Gastroesophageal sphincter (tissue), 4 donors: ENCODE measurements around the gene TMCO4. TPM values are rescaled to one million over a fixed set of nuclear protein-coding genes. Genes with fewer than 3 reads are reported as not detected.

Source experiments
- ATAC-seq: fragments of 150-250 bp; one replicate; pipeline ENCODE4 v1.9.1; 2016; ENCODE audit warnings: mild to moderate bottlenecking, moderate library complexity
- H3K27ac ChIP-seq, 4 donors: fragments of 200-600 bp; sonication (generic) in 3 of 4; 1 replicate in 3 of 4; 2 replicates in 1 of 4; pipeline ENCODE4 v1.5.1; 2016 to 2019
- H3K27me3 ChIP-seq: fragments of 200-600 bp; sonication (generic); one replicate; pipeline ENCODE4 v1.5.1; 2019
- H3K36me3 ChIP-seq, 2 donors: fragments of 200-600 bp; sonication (generic); one replicate each; pipeline ENCODE4 v1.5.1; 2019; ENCODE audit warnings: control low read depth in 1 of 2
- H3K4me1 ChIP-seq, 3 donors: fragments of 200-600 bp; sonication (generic); 1 replicate in 2 of 3; 2 replicates in 1 of 3; pipeline ENCODE4 v1.5.1; 2016 to 2019; ENCODE audit warnings: control low read depth in 2 of 3
- H3K4me3 ChIP-seq, 2 donors: fragments of 200-600 bp; sonication (generic); one replicate each; pipeline ENCODE4 v1.5.1; 2019; ENCODE audit warnings: mild to moderate bottlenecking in 1 of 2, moderate library complexity in 1 of 2
- H3K9me3 ChIP-seq, 3 donors: fragments of 200-600 bp; sonication (generic); one replicate each; pipeline ENCODE4 v1.5.1; 2017 to 2019; ENCODE audit warnings: control low read depth in 2 of 3
- EP300 ChIP-seq: sonication (generic); formaldehyde crosslinking; IDR thresholded peaks from one replicate; pipeline ENCODE4 v1.6.1; 2017; ENCODE audit warnings: antibody characterized with exemption, mild to moderate bottlenecking
- POLR2A ChIP-seq, 2 donors: fragments of 450-650 bp; IDR thresholded peaks; one replicate each; pipeline ENCODE4 v1.6.1; 2017; ENCODE audit warnings: antibody characterized with exemption in 2 of 2, mild to moderate bottlenecking in 2 of 2, moderate library complexity in 1 of 2
- POLR2AphosphoS5 ChIP-seq: sonication (generic); formaldehyde crosslinking; IDR thresholded peaks from one replicate; pipeline ENCODE4 v1.6.1; 2017; ENCODE audit warnings: antibody characterized with exemption
- WGBS, 2 donors: methylation state at CpG; one replicate each; pipeline ENCODE4 v1.1.5; 2018; ENCODE audit warnings: low coverage in 1 of 2; 5-methylcytosine and 5-hydroxymethylcytosine counted together
- total RNA-seq, 4 donors: library from RNA; depleted of rRNA; stranded (reverse); fragments of >200 nt; gene quantifications; one replicate each; pipeline ENCODE4 v1.1.0, GENCODE V29; 2016
- TF ChIP-seq, protein P1 (sequence below), 4 experiments: fragments of 200-600 bp in 2 of 4; fragments of 450-650 bp in 2 of 4; sonication (generic) in 1 of 4; IDR thresholded peaks; one replicate each; pipeline ENCODE4 v1.5.1; 2017 to 2019; ENCODE audit warnings: antibody characterized with exemption in 4 of 4, mild to moderate bottlenecking in 2 of 4, moderate library complexity in 2 of 4

Gene TMCO4
- total RNA-seq, 4 donors from 2014 or later: 18.1 to 36.9 (median 24.5) TPM

DNA sequence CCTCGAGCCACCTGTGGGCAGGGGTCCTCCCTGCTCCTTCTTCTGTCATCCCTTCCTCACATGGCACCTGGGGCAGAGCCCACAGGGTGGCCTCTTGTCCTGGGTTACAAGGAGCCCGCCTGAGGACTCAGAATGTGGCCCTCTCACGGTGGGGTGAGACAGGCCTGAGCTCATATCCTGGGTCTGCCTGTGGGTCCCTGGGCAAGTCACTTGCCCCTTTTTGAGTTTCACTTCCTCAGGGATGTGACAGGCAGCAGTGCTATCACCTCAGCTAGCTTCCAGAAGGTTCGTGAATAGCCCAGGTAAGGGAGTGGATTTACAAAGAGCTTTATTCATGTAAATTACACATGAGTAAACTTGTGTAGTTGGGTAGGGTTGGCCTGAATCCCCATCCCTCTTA is 101.5 kb downstream of the TMCO4 start:
- no peak for ATAC-seq
- H3K27me3 ChIP-seq: no peaks in the 10 kb centered on the region
- WGBS, 2 donors: 71% methylated on average over 1 of the region's 4 CpGs; no CpG with 5 or more reads in 1 of the 2 donors
- H3K27ac ChIP-seq: no peak overlapping the region
- H3K9me3 ChIP-seq: no peaks in the 10 kb centered on the region
- peaks cover 0 to 78% of the 10 kb centered on the region in 2 donors for H3K36me3 ChIP-seq
- H3K4me3 ChIP-seq: no peak overlapping the region
- no peak for TF ChIP-seq POLR2AphosphoS5
- TF ChIP-seq, protein P1, sequence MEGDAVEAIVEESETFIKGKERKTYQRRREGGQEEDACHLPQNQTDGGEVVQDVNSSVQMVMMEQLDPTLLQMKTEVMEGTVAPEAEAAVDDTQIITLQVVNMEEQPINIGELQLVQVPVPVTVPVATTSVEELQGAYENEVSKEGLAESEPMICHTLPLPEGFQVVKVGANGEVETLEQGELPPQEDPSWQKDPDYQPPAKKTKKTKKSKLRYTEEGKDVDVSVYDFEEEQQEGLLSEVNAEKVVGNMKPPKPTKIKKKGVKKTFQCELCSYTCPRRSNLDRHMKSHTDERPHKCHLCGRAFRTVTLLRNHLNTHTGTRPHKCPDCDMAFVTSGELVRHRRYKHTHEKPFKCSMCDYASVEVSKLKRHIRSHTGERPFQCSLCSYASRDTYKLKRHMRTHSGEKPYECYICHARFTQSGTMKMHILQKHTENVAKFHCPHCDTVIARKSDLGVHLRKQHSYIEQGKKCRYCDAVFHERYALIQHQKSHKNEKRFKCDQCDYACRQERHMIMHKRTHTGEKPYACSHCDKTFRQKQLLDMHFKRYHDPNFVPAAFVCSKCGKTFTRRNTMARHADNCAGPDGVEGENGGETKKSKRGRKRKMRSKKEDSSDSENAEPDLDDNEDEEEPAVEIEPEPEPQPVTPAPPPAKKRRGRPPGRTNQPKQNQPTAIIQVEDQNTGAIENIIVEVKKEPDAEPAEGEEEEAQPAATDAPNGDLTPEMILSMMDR (IDR thresholded peaks at IDR 0.05): no peak
- no peak for TF ChIP-seq POLR2A (IDR thresholded peaks at IDR 0.05)
- TF ChIP-seq EP300: no peak
- no peaks in the 10 kb centered on the region for H3K4me1 ChIP-seq

DNA sequence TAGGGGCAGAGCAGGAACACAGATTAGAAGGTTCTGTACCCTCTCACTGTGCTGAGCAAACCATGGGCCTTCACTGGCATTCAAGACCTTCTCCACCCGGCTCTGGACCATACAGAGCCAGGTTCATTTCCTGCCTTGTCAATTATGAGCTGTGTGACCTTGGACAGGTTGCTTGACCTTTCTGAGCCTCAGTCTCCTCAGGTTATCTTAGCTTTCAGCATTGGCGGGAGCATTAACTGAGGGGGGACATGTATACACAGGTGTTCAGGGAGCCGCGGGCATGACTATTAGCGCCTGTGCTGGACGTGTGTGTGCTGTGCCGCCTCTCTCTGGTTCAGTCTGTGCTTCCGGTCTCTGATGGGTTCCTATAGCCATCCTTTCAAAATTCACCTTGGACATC is 102.9 kb downstream of the TMCO4 start:
- Histone ChIP-seq H3K4me3 (no peak overlapping the region), H3K27me3 (no peaks in the 10 kb centered on the region), H3K36me3 (peaks cover 0 to 90% of the 10 kb centered on the region in 2 donors), H3K9me3 (no peaks in the 10 kb centered on the region), H3K4me1 (no peaks in the 10 kb centered on the region), H3K27ac (no peak overlapping the region)
- TF ChIP-seq, protein P1 (IDR thresholded peaks at IDR 0.05): no peak
- TF ChIP-seq EP300 (no peak), POLR2A (IDR thresholded peaks at IDR 0.05) (no peak), POLR2AphosphoS5 (no peak)
- no peak for ATAC-seq
- WGBS, 2 donors: 82 to 100% methylated on average over 1 to 7 of the region's 8 CpGs

DNA sequence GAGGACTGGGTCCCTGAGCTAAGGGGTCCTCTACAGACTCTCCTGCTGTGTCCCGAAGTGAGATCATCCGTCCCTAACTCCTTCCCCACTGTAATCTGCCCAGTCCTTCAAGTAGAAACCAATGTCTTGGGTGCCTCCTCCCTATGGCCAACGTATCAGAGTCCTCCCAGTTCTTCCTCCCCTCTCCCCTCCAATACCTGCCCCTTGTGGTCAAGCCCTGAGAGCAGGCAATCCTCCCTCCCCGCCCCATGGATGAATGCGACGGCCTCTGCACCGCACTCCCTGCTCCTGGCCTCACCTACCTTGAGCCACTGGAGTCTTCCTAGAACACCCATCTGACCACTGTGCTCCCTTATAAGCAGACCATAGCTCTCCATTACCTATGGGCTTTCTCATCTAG is 103.9 kb downstream of the TMCO4 start:
- 83% methylated on average over 7 of the region's 7 CpGs; no CpG with 5 or more reads in 1 of the 2 donors for WGBS, 2 donors
- H3K4me3 ChIP-seq: no peak overlapping the region
- no peaks in the 10 kb centered on the region for H3K4me1 ChIP-seq

DNA sequence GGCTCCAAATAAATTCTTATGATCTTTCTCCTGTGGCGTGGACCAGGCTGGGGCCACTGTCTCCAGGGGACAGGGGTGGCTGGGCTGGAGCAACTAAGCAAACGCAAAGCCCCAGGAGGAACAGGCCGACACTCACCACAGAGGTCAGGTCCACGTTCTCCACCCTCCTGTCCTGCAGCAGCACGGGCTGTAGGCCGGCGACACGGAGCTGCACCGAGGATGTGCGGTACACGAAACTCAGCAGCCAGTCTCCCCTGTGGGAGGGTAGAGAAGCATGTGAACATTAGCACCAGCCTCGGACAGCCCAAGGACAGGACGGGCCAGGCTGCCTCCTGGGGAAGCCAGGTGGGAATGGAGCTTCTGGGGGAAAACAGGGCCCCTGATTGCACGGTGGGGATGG is 105.4 kb downstream of the TMCO4 start:
- Histone ChIP-seq H3K27ac (no peak overlapping the region), H3K9me3 (no peaks in the 10 kb centered on the region), H3K27me3 (no peaks in the 10 kb centered on the region), H3K4me3 (no peak overlapping the region), H3K36me3 (peaks cover 0 to 93% of the 10 kb centered on the region in 2 donors), H3K4me1 (no peaks in the 10 kb centered on the region)
- TF ChIP-seq, protein P1 (IDR thresholded peaks at IDR 0.05): no peak
- TF ChIP-seq EP300: no peak
- no peak for TF ChIP-seq POLR2AphosphoS5
- no peak for TF ChIP-seq POLR2A (IDR thresholded peaks at IDR 0.05)
- no peak for ATAC-seq
- 60 to 90% methylated on average over 1 to 4 of the region's 14 CpGs for whole genome bisulfite sequencing, 2 donors

More for the DNA sequence above, 103.9 kb downstream of the TMCO4 start:
- ATAC-seq: no peak
- peaks cover 0 to 93% of the 10 kb centered on the region in 2 donors for H3K36me3 ChIP-seq
- H3K27me3 ChIP-seq: no peaks in the 10 kb centered on the region
- TF ChIP-seq POLR2AphosphoS5: no peak
- TF ChIP-seq EP300: no peak
- TF ChIP-seq, protein P1 (IDR thresholded peaks at IDR 0.05): no peak
- TF ChIP-seq POLR2A (IDR thresholded peaks at IDR 0.05): no peak
- H3K27ac ChIP-seq: no peak overlapping the region
- H3K9me3 ChIP-seq: no peaks in the 10 kb centered on the region

DNA sequence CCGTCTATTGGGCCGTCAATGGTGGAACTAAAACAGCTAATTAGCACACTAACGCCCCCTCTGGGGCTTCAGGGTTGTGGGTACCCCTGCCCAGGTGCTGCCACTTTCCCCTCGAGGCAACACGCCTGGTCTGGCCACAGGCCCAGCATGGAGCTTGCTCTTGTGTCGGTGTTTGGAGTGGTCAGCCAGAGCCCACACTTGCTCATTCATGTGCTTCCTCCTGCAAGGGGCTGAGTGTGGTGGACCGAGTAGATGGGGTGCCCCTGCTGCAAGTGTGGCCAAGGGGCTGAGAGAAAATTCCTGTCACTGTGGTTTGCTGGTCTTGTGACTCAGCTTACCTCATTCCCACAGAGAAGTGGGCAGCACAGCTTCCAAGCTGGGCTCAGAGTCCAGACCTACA is 109.4 kb downstream of the TMCO4 start:
- Histone ChIP-seq H3K36me3 (peaks cover 0 to 90% of the 10 kb centered on the region in 2 donors), H3K9me3 (peaks cover 0 to 4% (median 0%) of the 10 kb centered on the region in 3 donors), H3K27me3 (no peaks in the 10 kb centered on the region), H3K27ac (no peak overlapping the region), H3K4me3 (no peak overlapping the region), H3K4me1 (no peaks in the 10 kb centered on the region)
- WGBS, 2 donors: no CpG with 5 or more reads among the region's 7 CpGs
- ATAC-seq: no peak
- TF ChIP-seq, protein P1 (IDR thresholded peaks at IDR 0.05): no peak
- no peak for TF ChIP-seq POLR2AphosphoS5
- no peak for TF ChIP-seq EP300
- no peak for TF ChIP-seq POLR2A (IDR thresholded peaks at IDR 0.05)
